Activated naive CD4-positive, alpha-beta T cell (primary cell): ENCODE data around the gene AATF.

Source experiments
- DNase-seq, 4 experiments: peaks; one replicate each; lab custom pipeline; 2025; lab: John Stamatoyannopoulos, UW

AATF gene

DNA sequence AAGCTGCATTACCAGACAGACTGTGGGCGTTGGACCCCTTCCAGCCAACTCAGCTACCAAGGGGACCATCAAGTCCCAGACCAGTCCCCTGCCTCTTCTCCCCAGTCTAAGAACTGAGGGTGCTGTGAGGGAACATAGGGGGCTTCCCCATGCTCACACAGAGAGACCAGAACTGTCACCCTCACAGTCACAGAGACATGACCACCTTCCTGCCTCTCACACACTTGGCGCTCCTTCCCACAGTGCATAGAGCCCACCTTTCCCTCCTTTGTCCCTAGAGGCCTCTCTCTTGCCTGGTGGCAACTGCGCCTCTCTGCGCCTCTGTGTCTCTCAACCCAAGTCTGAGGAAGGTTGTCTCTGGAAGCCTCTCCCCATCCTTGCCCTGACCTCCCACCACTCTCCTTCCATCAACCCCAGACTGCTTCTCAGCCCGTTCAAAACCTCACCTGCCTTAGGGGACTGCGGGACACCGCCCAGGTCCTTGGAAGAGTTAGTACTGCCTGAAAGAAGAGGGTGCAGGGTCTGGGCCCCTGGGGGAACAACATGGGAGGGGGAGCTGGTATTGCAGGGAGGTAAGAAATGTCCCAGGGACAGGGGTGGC is 17.6 kb upstream of the AATF start:
- no peak for DNase-seq

DNA sequence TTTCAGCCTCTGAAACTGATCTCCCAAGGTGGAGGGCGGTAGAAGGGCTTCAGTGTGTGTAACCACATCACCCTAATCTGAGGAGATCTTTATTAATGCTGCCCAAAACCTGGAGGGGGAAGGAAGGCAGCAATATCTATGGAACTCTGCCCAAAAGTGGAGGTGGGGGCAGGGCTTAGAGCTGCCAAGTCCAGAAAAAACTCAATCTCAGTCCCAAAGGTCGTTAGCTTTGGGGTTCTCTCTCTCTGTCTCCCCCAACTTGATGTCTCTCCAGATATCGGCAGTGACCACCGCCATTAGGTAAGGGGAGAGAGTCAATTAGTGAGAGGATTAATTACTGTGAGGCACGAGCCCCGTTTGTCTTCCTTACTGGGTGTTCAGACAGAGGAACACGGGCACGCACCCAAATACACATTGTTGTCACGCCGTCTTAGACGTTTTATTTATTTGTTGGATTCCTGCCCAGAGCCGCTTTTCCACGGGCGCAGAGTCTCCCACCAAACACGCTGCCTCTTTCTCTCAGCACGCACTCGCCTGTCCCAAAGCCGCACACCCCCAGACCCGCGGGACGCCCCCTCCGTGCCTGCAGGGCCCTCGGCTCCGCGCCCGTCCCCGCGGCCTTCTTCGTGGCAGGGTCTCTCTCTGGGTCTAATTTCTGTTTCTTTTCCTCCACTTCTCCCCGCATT is 16.9 kb upstream of the AATF start:
- DNase-seq: no peak

DNA sequence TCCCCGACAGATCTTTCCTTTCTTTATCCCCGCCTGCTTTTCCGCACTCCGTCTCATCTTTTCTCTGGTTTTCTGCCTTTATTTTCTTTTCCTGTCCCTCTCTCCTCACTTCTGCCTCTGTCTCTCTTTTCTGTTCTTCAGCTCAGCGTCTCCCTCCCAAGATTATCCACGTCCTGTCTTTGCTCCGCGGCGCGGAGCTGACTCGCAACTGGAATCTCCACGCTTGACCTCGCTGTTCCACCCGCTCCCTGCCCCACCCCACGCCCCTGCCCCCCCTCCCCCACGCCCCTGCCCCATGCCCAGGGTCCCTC is 16.4 kb upstream of the AATF start:
- DNase-seq: no peak

DNA sequence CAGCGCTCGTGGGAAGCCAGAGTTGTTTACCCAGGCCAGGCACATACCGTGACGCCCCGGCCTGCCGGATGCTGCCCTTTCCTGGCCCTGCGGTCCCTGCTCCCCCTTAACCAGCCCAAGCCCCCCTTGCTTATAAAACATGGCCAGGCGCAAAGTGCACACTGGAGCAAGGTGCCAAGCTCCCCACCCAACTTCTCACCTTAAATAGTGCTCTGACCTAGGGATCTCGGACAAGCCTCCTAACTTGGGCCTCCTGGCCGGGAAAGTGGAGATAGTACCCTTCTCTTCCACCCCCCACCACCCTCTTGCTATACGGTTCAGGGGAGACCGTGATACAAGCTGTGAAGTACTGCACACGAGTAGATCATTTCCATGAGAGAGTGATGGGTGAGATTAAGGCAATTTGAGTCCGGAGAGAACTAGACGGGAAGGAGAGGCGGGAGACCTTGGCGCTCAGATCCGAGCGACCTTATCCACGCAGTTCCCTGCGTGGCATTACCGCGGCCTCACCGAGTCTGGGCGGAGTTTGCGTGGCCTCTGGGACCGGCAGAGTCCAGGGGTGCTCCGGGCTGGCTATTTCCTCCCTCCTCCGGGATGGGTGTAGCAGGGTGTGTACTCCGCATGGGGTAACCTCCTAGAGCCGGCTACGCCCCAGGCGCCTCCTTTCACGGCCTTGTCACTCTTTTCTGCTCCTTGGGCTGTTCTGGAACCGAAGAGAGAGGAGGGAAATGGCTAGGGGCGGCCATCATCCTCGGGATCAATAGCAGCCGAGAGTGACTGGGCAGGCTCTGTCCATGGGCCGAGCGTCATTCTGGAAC is 15.9 kb upstream of the AATF start:
- no peak for DNase-seq

DNA sequence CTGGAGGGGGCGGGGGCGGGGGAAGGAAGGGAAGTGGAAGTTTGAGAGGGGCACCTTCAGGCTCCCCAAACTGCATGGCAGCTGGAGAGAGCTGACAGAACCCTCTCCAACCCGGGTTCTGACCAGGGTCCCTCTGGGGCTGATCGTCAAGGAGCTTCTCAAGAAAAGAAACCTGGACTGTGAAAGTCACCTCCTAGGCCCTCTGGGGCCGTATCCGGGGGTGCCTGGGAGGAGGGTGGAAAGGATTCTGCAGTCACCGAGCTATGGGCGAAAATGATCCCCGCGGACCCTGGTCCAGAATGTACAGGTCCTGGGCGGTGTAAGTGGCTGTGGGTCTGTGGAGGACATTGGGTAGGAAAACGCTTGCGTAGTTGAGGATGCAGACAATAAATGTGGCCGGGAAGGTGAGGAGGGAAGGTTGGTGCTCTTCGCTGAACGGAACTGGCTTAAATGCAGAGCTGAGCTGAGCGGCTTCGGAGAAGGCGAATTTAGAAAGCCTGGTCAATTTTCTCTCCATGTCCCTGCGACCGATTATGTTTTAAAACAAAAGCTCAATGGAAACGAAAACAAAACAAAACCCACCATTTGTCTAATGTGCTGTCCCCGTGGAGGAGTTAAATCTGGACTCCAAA is 15.1 kb upstream of the AATF start:
- no peak for DNase-seq

DNA sequence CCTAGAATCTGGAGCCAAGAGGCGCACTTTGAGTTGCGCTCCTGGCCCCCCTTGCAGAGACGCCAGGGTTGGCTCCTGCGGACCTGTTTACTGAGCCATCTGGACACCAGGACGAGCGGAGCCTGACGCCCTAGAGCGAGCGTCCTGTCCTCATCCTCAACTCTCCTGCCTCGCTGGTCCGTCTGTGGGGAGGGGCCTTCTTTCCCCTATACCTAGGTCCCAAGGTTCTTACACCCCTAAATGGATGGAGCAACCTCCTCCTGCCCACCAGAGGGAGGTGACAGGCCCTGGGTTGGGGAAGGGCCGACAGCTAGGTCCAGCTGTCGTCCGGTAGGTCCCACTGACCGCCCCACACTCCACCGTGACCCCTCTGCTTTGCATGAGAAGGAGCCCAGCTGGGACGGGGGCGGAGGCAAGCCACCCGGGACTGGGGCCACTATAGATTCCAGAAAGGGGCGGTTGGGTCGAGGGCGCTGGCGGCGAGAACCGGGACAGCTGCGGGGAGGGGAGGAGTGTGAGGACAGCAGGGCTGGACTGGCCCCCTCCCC is 14.5 kb upstream of the AATF start:
- DNase-seq: no peak

DNA sequence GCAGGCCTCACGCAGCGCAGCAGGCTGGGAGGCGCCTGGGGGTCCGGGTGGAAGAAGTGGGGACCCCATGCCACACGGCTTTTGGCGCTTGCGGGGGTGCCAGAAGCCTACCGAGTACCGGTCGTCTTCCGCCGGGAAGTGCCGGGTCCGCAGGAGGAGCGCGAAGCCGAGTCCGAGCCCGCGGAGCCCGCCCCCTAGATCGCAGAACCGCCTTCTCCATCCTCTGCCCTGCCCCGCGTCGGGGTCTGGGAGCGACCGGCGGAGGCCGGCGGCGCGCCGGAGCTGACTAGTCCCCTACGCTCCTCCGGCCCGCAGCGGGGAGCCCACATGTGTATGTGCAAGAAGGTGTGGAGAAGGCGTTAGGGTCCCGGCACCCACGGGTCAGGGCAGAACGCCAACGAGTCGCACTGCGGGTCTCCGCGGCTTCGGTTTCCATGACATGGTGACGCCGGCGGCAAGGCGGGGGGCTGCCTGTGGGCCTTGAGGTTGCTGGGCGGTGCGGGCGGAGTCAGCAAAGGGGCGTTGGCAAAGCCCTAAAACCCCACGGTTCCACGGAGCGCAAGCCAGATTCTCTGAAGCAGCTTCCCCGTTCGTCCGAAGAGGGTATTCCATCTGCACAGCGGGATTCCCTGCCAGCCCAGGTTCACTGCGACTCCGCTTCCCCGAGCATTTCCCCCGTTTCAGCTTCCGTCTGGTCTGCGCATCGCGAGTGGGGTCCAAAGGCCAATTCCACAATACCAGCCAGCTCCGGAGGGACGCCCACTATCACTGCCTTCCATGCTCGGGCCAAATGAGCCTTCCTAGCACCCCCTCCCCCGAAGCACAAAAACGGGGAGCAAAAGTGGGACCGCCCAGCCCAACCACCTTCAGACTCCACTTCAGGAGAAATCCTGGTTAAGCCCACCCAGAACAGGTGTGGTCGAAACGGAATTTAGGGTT is 13.8 kb upstream of the AATF start:
- no peak for DNase-seq

DNA sequence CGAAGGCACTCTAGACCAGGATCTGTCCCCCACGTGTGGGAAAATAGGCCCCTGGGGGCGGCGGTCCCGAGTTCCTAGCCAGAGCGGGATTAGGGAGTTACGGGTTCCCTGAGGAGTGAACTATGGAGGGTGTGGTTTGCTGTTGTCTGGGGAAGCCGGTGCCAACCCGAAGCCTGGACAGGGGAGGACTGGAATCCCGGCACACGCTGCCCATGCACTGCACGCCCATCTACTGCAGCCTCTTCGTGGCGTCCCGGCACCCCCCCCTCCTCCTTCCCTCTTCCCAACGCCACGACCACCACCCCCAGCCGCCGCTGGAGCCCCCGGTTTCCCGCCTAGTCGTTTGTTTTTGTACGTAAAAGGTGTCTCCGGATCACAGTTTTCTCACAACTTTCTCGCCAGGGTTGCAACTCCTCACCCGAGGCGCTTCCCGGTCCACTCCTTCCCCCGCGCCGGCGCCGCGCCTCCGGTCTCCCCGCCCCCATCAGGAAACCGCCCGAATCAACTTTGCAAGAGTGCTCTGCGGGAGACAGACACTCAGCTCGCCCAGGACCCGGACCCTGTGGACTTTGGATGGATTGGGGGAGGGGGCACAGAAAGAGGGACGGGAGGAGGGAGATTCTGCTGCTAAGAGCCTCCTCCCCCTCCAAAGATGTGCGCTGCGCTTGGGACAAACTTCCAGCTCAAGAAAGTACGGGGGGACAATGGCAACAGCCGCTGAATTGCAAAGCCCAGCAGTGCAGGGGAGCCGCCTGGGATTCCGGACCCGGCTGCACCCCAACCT is 12.9 kb upstream of the AATF start:
- DNase-seq: no peak

DNA sequence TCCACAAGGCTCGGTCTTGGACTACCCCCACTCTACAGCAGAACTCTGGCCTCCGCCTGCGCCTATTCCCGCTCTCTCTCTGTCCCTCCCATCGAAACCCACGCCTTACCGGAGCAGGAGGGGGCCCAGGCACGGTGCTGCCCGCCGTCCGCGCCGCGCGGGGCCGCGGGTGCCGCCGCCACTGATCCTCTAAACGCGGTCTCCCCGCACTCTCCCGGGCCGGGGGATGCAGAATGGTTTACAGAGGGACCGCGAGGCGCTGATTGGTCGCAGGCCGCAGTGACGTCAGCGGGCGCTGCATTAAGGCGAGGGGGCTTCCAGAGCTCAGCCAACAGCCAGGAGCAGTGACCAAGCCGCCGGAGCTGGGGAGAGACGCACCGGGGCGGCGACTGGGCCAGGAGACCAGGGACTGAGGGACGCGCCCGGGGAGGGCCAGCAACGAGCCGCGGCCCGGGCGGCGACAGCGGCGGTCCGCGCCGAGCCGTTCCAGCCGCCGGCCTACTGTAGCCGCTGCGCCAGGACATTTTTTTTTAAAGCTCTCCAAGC is 12.2 kb upstream of the AATF start:
- DNase-seq: no peak

DNA sequence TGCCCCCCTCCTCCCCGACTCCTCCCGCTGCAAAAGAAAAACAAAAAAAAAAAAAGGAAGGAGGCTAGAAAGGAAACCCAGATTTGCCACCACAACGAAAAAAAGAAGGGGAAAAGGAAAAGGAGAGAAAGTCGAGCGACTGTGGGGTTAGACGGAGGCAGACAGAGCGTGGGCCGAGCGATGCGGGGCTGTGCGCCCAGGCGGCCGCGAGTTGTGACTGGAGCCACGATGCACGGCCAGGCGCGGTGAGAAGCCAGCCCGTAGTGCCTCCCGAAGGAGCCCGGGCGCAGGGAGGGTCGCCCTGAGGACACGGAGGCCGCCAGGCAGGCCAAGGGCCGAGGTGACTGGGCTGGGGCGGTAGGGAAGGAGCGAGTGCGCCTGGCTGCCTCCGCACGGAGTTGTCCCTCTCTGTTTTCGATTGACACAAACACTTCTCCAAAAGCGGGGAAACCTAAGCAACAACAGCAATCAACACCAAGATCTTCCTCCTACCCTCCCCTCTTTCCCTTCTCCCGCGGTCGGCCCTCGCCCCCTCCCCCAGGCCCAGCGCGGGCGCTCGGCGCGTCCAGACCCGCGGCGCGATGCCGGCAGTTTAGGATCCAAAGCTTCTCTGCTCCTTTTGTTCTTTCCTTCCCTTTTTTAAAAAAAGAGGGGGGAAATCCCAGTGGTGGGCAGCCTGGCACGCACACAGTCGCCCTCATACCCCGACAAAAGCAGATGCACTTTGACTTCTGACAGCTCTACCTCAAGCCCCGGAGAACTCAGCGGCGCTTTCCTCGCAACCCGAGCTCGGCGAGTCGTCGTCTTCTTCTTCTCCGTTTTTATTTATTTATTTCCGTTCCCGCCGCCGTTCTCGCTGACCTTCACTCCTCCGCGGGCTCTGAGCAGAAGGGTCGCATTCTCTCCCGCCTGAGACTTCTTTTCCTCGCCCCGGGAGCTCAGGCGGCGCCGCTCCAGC is 11.5 kb upstream of the AATF start, which contains the start of gene LHX1:
TSS of gene LHX1 (plus strand) at position 475 of the 958 bp plus-strand sequence. CDS start 723 bp downstream, outside the sequence.
- DNase-seq: no peak

DNA sequence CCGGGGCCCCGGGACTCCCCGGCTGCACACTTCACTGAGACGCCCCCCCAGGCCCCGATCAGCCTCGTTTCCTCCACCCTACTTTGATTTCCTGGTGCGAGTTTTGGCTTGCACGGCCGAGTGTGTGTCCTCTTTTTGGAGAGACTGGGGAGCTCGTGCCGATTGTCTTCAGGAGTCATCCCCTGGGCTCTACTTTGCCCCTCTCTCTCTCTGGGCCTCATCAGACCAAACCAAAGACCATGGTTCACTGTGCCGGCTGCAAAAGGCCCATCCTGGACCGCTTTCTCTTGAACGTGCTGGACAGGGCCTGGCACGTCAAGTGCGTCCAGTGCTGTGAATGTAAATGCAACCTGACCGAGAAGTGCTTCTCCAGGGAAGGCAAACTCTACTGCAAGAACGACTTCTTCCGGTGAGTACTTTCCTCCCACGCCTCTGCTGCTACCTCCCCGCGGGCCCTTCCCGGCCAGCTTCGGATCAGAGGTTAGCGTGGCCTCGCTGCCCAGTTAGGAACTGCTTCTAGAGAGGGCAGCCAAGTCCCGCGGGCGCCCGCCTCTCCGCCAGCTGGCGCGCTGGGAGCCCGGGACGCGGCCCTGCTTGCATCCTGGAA is 10.7 kb upstream of the AATF start:
- DNase-seq: no peak

DNA sequence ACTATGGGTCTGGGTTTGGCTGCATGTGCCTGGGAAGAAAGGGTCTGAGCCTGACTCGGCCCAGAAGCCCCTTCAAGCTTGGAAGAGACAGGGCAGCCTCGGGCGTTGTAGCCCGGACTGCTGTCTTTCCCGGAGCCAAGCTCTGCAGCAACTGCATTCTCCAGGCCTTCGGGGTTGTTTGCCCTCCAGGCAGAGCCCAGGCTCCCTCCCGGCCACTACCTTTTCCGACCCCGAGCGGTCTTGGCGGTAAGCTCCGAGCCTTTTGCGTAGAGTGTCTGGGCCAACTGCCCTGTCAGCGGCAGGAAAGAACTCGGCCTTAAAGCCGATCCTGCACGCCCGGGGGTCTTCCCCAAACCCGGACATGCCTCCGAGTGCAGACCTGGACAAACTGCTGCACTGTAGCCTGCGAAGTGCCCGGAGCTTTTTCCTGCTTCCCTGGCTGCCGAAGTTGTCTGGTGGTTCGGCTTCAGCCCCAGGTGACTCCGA is 10.1 kb upstream of the AATF start:
- DNase-seq: no peak

DNA sequence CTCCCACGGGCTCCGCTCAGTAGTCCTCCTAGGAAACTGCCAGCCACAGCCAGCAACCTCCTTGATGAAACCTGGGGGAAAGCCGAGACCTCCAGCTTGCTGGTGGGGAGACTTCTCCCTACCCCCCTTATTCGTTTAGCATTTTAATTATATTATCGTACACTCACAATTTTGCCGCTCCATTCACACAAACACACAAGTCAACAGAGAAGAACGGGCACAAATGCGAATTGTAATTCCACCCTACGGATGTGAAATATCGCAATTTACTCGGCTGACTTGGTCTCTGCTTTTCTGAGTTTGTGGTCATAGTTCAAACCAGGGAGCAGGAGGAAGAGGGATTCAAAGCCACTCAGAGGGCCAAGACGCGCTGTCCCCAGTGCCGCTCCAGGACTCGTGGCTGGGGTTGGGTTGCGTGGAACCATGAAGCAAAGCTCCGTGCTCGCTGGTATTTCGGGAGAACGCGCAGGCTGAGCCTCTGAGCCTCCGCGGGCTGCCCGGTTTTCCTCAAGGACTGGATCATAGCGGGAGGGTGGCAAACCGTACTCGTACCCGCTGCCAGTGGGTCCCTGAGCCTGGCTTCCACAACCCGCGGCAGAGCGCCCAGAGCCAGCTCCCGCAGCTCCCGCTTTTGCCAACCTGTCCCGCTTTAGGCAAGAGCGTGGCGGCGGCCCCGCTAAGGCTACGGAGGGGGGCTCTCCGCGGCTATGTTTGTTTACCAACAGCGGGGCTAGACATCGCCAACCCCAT is 9.5 kb upstream of the AATF start:
- DNase-seq: no peak

DNA sequence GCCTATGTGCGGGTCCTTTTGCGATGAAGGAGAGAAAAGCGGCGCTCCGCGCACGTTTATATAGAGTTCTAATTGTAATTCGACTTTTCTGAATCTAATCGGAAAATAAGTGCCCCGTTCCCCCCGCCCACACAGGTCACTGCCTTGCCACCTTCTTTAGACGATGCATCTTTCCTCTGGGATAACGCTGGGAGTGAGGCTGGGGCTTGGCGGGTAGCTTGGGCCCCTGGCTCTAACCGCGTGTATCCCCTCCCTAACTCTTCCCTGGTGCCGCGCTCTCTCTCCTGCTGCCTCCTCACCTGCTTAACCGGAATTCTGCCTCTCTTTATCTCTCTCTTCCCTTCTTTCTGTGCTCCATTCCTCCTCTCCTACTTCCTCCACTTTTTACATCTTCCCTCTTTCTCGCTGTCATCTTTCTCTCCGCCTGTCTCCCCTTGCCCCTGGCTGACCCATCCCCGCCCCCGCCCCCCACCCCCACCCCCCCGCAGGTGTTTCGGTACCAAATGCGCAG is 8.9 kb upstream of the AATF start:
- no peak for DNase-seq

DNA sequence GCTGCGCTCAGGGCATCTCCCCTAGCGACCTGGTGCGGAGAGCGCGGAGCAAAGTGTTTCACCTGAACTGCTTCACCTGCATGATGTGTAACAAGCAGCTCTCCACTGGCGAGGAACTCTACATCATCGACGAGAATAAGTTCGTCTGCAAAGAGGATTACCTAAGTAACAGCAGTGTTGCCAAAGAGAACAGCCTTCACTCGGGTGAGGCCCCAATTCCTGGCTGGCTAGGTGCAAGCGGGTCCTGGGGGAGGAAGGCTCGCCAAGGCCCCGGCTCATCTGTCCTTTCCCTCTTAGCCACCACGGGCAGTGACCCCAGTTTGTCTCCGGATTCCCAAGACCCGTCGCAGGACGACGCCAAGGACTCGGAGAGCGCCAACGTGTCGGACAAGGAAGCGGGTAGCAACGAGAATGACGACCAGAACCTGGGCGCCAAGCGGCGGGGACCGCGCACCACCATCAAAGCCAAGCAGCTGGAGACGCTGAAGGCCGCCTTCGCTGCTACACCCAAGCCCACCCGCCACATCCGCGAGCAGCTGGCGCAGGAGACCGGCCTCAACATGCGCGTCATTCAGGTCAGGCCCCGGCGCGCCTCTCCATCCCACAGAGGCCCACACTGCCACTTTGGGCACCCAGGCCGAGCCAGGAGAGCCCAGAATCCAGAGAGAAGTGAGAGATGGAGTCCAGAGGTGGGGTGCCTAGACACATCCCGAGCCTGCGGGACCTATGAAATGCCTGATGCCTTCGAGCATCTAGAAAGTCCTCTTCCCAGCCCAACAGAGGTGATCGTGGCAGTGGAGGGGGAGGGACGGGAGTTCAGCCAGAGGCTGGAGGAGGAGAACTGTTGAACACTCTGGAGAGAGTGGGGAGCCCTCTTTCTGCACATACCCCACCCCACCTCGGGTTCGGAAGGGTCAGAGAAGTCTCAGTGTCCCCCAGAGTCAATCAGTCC is 8.2 kb upstream of the AATF start:
- DNase-seq: no peak

DNA sequence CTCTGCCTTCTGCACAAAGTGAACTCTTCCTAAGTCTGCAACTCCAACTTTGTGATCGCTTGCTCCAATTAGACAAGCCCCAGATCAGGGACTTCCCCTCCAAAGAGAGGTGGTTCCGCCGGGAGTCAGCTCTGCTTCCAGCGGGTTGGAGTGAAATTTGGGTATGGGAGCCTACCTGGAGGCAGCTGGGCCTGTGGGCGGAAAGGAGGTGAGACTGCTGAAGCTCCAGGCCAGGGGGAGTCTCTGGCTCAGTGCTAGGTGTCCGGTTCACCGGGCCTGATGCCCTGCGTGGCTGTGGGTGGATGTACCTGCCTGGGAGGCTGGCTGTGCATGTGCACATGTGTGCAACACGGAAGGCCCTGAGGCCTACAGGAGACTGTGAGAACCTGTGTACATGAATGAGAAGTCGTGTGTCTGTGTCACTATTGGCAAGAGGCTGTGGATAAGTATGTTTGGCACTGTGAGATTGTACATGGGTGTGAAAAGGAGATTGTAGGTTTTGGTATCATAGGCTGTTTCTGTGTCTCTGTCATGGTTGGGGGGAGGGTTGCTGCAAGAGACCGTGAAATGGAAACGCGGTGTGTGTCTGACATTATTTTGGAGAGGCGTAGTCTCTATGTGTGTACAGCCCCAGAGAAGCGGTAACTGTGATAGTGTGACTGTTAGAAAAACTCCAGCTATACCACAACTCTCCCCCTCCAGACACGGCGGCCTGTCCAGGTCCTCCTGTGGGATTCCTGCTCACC is 7.3 kb upstream of the AATF start:
- DNase-seq: no peak
